NCI-H2029 (cell line): ENCODE results near the gene L3MBTL1.
"Not testable (repeated sequence)": the region's sequence is repeated elsewhere in the genome, so short reads cannot be mapped to it uniquely, and the experiment has no call there.

Experiments used
- DNase-seq: peaks from one replicate; lab custom pipeline; 2025; lab: John Stamatoyannopoulos, UW

The L3MBTL1 gene

DNA sequence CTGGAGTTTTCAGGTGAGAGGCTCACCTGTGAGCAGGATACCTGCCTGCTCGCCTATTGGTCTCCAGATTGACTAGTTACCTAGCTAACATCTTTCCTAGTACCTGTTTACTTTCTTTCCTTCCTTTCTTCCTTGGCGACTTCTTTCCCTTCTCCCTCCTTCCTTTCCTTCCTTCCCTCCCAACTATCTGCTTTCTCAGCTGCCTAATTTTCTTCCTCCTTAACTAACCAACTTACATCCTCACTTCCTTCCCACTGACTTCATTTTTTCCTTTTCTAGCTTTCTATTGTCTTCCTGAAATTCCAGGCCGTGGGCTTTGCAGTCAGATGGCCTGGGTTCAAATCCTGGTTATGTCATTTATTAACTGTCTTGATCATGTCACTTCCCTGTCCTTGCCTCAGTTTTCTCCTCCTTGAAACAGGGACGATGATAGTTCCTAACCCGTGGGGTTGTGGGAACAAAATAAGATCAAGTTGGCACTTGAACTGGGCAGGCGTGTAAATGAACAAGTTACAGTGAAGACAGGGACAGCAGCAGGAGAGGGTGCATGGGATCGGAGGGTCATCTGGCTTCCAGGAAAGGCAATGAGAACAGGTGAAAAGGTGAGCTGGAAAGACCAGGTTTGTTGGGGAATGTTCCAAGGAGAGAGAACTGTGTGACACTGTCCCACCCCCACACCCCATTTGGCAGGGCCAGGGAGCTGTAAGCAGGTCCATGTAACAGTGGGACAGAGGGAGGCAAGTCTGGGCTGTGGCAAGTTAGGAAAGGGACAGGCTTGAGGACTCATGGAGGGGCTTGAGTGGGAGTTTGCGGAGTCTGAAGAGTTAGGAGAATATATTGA, 51.9 kb downstream of the L3MBTL1 start:
- DNase-seq: no peak

DNA sequence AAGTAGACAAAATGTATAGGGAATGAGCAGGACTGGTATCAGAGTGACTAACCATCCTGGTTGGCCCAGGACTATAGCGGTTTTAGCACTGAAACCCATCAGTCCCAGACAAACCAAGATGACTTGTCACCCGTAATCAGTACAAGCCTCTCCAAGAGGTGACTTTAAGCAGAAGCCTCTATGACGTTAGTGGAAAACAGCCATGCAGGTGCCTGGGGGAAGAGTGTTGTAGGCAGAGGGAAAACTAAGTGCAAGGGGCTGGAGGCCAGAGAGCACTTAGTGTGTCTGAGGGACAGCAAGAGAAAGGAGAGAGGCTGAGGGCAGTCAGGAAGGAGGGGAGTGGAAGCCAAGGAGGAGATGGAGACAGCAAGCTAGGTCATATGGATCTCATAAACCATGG, 53.5 kb downstream of the L3MBTL1 start:
- DNase-seq: no peak

DNA sequence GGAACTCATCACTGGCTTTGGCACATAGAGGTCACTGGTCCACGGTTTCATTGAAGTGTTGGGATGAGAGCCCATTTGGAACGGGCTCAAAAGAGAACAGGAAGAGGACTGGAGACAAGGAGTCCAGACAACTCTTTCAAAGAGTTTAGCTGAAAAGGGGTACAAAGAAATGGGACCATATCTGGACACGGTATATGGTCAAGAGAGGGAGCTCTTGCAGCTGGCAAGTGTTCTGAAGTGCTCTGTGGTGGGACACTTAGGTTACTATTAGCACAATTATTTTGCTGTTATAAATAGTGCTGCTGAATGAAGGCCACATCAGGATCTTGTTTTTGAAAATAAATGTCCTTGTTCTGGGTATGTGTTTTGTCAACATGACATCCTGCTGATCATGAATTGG, 55.9 kb downstream of the L3MBTL1 start:
- DNase-seq: no peak

- no peak for DNase-seq
These were observed 56.5 kb downstream of the L3MBTL1 start for GRCh38 chr20:43563991-43564390.

GRCh38 chr20:43564455-43564854, 57.0 kb downstream of the L3MBTL1 start:
- no peak for DNase-seq

DNA sequence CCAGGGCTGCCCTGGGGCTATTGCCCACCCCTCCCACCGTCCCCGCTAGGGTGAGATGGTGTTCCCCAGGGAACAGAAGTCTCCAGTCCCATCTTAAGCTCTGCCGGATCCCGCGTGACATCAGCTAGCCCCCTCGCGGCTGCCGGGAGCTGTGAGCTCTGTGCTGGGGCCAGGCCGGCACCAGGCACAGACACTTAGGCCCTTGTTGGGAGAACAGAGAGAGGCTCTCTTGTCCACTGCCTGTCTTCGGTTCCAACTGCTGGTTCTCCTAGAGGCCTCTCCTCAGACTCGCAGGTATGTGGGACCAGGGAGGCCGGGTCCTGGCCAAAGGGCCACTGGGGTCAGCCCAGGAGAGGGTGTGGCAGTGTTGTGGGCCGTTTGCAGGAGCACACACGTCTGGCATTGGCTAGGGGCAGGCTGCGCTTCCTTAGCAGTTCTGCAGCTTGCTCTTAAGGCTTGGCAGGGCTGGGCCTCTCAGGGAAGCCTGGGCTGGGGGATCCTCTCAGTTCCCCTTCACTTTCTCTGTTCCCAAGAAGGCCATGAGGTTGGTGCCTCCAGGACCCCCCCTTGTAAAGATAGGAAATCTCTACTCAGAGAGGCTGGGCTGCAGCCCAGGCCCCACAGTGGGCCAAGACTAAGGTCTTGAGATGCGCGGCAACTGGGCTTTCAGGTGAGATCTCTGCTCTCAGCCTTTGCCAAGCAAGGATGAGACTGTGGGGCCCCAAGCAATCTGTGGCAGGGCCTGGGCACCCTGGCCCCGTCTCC, 57.7 kb downstream of the L3MBTL1 start:
- no peak for DNase-seq

- no peak for DNase-seq
These were observed 58.2 kb downstream of the L3MBTL1 start for GRCh38 chr20:43565758-43566104.

- no peak for DNase-seq
These were observed 60.0 kb downstream of the L3MBTL1 start for GRCh38 chr20:43567477-43567876.

GRCh38 chr20:43568706-43569105, 61.2 kb downstream of the L3MBTL1 start:
- no peak for DNase-seq

GRCh38 chr20:43569282-43569681, 61.8 kb downstream of the L3MBTL1 start:
- no peak for DNase-seq

GRCh38 chr20:43570496-43570895, 63.0 kb downstream of the L3MBTL1 start:
- no peak for DNase-seq

DNA sequence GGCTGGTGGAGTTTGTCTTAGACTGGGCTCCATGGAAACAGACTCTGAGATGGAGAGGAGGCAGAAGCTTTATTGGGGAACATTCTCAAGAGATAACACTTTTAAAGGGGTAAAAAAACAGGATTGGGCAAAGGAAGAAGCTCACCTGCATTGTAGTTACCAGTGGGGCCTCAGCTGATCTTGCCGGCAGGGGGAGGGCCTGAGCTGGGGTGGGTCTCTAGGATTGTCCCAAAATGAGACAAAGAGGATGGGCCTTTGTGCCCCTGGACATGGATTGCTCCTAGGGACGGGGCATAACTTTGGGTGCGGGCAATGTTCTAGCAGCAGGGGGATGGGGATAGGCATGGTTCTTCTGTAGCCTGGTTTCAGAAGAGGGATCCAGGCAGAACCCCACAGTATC, 63.8 kb downstream of the L3MBTL1 start:
- no peak for DNase-seq

DNA sequence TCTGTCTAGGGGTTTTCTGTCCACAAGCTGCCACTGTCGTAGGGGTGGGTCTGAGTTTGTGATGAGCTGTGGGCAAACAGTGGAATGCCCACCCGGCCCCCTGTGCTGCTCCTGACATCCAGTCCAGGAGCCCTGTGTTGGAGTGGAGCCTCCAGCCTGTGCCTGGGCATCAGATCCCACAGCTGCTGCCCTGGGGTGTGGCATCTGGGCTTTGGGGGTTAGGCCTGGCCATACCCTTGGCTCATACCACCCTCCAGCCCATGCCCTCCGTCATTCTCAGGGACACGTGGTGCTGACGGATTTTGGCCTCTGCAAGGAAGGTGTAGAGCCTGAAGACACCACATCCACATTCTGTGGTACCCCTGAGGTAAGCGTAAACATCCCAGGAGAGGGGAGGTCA, 64.3 kb downstream of the L3MBTL1 start:
- DNase-seq: no peak

- DNase-seq: no peak
These were observed 65.4 kb downstream of the L3MBTL1 start for GRCh38 chr20:43572891-43573290.

DNA sequence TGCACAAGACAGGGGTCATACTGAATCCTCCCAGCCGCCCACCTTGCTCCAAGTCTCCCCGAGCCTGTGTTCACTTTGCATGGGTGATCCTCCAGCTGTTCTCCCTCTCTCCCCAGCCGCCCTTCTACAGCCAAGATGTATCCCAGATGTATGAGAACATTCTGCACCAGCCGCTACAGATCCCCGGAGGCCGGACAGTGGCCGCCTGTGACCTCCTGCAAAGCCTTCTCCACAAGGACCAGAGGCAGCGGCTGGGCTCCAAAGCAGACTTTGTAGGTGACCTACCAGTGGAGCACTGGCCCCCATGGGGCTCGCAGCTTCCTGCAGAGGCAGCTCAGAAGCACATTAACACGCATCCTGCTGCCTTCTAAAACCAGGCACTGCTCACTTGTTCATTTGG, 68.6 kb downstream of the L3MBTL1 start:
- DNase-seq: no peak

GRCh38 chr20:43579861-43580793, 72.6 kb downstream of the L3MBTL1 start:
- DNase-seq: no peak

- no peak for DNase-seq
These were observed 75.8 kb downstream of the L3MBTL1 start for GRCh38 chr20:43583133-43583864.

- peak; percentile 8 for DNase-seq
These were observed 76.5 kb downstream of the L3MBTL1 start for GRCh38 chr20:43583982-43584432.

- no peak for DNase-seq
These were observed 77.1 kb downstream of the L3MBTL1 start for GRCh38 chr20:43584448-43585136.

DNA sequence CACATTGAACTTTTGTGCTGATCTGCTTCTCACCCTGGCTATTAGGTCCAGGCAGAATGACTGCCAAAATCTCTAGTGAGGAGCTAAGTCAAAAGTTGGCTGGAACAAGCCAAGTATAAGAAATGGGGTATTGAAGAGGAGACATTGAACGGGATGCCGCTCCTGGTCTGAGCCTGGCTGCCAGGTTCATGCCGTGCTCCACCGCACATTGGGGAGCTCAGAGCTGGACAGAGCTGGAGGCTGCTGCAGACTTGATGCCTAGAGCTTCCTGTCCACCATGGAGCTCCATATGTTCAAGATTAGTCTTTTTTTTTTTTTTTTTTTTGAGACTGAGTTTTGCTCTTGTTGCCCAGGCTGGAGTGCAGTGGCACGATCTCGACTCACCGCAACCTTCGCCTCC, 79.1 kb downstream of the L3MBTL1 start:
- DNase-seq: no peak

DNA sequence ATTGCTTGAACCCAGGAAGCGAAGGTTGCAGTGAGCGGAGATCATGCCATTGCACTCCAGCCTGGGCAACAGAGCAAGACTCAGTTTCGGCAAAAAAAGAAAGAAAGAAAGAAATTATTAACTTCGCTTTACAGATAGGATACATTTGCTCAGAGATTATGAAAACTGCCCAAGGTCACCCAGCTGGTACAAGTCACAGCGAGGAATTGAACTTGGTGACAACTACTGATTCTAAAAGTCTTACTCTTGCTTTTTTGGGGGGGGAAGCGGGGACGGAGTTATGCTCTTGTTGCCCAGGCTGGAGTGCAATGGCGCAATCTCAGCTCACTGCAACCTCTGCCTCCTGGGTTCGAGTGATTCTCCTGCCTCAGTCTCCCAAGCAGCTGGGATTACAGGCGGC, 81.0 kb downstream of the L3MBTL1 start:
- not testable (repeated sequence) for DNase-seq
